ENCODE measurements around the gene HCN3. TPM values are rescaled to one million over a fixed set of nuclear protein-coding genes. Genes with fewer than 3 reads are reported as not detected.

HCN3 gene
- total and polyA plus RNA-seq, 2 of the 13 experiments (the other 11 are each of a cell fraction or from before 2014, with no cell fraction given): 2.4 to 10.2 TPM

GRCh38 chr1:155294520-155295182 lies 17.4 kb downstream of the HCN3 start:
- H3K9ac ChIP-seq (ENCODE audit: insufficient read depth, low read depth, low read length): no peak overlapping the region
- POLR2A ChIA-PET: no interaction called here

More at GRCh38 chr1:155294520-155295182, 17.4 kb downstream of the HCN3 start:
- in situ Hi-C loops (cut with HindIII; ENCODE audit: extremely low pct_ligation_motif_present, low pct_unique_long_range_greater_than_20kb): no loop called here
- Histone ChIP-seq H3K79me2 (ENCODE audit: insufficient read depth, low read length) (no peaks in the 10 kb centered on the region), H4K20me1 (ENCODE audit: insufficient read depth, low read length) (no peaks in the 10 kb centered on the region), H3K27me3 (ENCODE audit: control insufficient read depth in 1 of 2, insufficient read depth in 2 of 2, low read length in 2 of 2) (no peaks in the 10 kb centered on the region), H3K4me1 (ENCODE audit: insufficient read depth, low read length) (peaks cover 23% of the 10 kb centered on the region), H3K9me3 (ENCODE audit: low read length) (no peaks in the 10 kb centered on the region), H3K4me2 (ENCODE audit: low read depth, low read length) (no peak overlapping the region), H3K4me3 (replicated peaks in 1 of 3; ENCODE audit: insufficient read depth in 1 of 3, low read depth in 2 of 3, low read length in 3 of 3) (no peak overlapping the region), H3K36me3 (replicated peaks in 1 of 2; ENCODE audit: control insufficient read depth in 1 of 2, insufficient read depth in 2 of 2, low read length in 2 of 2) (peaks cover 0 to 12% of the 10 kb centered on the region in 2 experiments; a peak in 3 of 5 replicates), H3K27ac (ENCODE audit: extremely low read length, insufficient read depth, low read length) (no peak overlapping the region), H2AFZ (ENCODE audit: low read length) (no peak overlapping the region)
- DNase-seq (ENCODE audit: low spot score): no peak
- WGBS (ENCODE audit: low lambda C conversion rate): 97% methylated on average over 45 of the region's 46 CpGs
- TF ChIP-seq DMTF1 (CRISPR knock-in tag; IDR thresholded peaks at IDR 0.05): no peak
- TF ChIP-seq RBFOX2 (IDR thresholded peaks at IDR 0.05; ENCODE audit: low read depth, low read length): 0 out of 2 replicates have a peak, but pooled peaks have one; percentile 0
- CTCF ChIA-PET (ENCODE audit: low intra/inter-chr PET ratio, low total read pairs): no interaction called here
- BruUV-seq (replicated peaks): no TSS peak
- ATAC-seq: no peak
- FAIRE-seq: no peak
- intact Hi-C loops (cut with micrococcal nuclease; ENCODE audit: unreplicated experiment): no loop called here
